ENCODE data around the gene WNT7A.

Gene WNT7A

GRCh38 chr3:13839253-13839652 lies 40.6 kb downstream of the WNT7A start:
- TF ChIP-seq CTCF (IDR thresholded peaks at IDR 0.05; ENCODE audit: borderline replicate concordance, control extremely low read depth, extremely low read depth, insufficient read depth, missing control alignments): no peak
- in situ Hi-C loops (cut with MboI; ENCODE audit: low sequenced_read_pairs, unreplicated experiment): no loop called here
- DNase-seq (ENCODE audit: low spot score): no peak

- DNase-seq (ENCODE audit: low spot score): no peak
- TF ChIP-seq CTCF (IDR thresholded peaks at IDR 0.05; ENCODE audit: borderline replicate concordance, control extremely low read depth, extremely low read depth, insufficient read depth, missing control alignments): no peak
- in situ Hi-C loops (cut with MboI; ENCODE audit: low sequenced_read_pairs, unreplicated experiment): no loop called here
These were observed 41.5 kb downstream of the WNT7A start for GRCh38 chr3:13838421-13838820.

GRCh38 chr3:13837751-13838150 lies 42.1 kb downstream of the WNT7A start:
- DNase-seq (ENCODE audit: low spot score): no peak
- in situ Hi-C loops (cut with MboI; ENCODE audit: low sequenced_read_pairs, unreplicated experiment): no loop called here
- no peak for TF ChIP-seq CTCF (IDR thresholded peaks at IDR 0.05; ENCODE audit: borderline replicate concordance, control extremely low read depth, extremely low read depth, insufficient read depth, missing control alignments)

- TF ChIP-seq CTCF (IDR thresholded peaks at IDR 0.05; ENCODE audit: borderline replicate concordance, control extremely low read depth, extremely low read depth, insufficient read depth, missing control alignments): no peak
- DNase-seq (ENCODE audit: low spot score): no peak
- in situ Hi-C loops (cut with MboI; ENCODE audit: low sequenced_read_pairs, unreplicated experiment): no loop called here
These were observed 42.9 kb downstream of the WNT7A start for GRCh38 chr3:13836658-13837587.

GRCh38 chr3:13835246-13835645 lies 44.6 kb downstream of the WNT7A start:
- no peak for TF ChIP-seq CTCF (IDR thresholded peaks at IDR 0.05; ENCODE audit: borderline replicate concordance, control extremely low read depth, extremely low read depth, insufficient read depth, missing control alignments)
- in situ Hi-C loops (cut with MboI; ENCODE audit: low sequenced_read_pairs, unreplicated experiment): no loop called here
- DNase-seq (ENCODE audit: low spot score): no peak

- TF ChIP-seq CTCF (IDR thresholded peaks at IDR 0.05; ENCODE audit: borderline replicate concordance, control extremely low read depth, extremely low read depth, insufficient read depth, missing control alignments): no peak
- in situ Hi-C loops (cut with MboI; ENCODE audit: low sequenced_read_pairs, unreplicated experiment): no loop called here
- no peak for DNase-seq (ENCODE audit: low spot score)
These were observed 45.4 kb downstream of the WNT7A start for GRCh38 chr3:13834258-13835035.
